ENCODE results near the gene FKBP1A.

Gene FKBP1A

DNA sequence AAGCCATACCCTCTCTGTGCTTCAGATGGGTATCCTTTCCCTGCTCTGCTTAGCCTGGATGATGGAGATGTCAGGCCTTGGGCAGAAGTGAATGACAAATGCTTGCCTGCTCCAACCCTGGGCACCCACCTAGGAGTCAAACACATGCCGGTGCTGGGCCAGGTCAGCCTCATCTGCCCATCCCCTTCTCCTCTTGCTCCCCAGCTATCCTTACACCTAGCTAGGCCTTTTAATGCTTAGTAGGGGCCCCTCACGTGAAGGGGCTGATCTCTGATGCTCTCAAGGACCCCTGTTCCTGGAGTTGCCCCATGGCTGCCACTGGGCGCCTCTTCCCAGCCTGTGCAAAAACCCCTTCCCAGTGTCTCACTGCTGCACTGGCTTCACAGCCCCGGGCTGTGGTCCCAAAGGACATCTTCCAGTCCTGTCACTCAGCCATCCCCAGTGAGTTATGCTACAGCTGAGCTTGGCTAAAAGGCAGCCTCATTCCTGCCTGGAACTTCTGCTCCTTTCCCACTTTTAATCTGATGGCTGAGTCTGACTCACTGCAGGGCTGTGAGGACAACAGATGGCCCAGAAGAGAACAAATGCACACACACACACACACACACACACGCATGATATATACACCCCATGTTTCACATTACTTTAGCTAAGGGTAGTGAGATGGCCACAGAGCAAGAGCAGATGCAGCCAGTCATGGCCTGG lies 51.1 kb downstream of the FKBP1A start:
- Histone ChIP-seq H3K9ac (ENCODE audit: low read length) (no peak overlapping the region), H3K4me3 (ENCODE audit: low read length) (no peak overlapping the region), H3K27ac (ENCODE audit: low read depth, low read length) (no peak overlapping the region), H3K4me1 (ENCODE audit: control insufficient read depth, insufficient read depth, low read length) (no peaks in the 10 kb centered on the region), H3K36me3 (ENCODE audit: control insufficient read depth, insufficient read depth, low read length) (no peaks in the 10 kb centered on the region), H3K27me3 (ENCODE audit: control insufficient read depth, insufficient read depth, low read length) (no peaks in the 10 kb centered on the region)

DNA sequence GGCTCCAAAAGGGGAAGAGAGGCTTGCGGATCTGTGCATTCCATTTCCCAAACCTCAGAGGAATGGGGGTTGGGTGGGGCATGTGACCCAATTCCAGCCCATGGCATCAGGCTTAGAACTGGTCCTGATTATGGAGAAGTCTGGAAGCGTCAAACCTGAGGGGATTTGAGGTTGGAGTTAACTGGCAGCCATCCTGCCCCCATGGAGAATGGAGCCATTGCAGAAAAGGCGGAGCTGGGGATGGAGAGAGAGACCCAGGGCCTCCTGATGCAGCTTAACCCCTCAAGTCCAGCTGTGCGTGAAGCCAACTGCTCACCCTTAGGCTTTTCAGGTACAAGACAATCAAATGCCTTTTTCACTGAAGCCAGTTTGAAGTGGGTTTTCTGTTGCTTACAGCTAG lies 54.1 kb downstream of the FKBP1A start:
- no peaks in the 10 kb centered on the region for H3K4me1 ChIP-seq (ENCODE audit: control insufficient read depth, insufficient read depth, low read length)
- H3K36me3 ChIP-seq (ENCODE audit: control insufficient read depth, insufficient read depth, low read length), result no peaks in the 10 kb centered on the region
- no peak overlapping the region for H3K4me3 ChIP-seq (ENCODE audit: low read length)
- H3K27me3 ChIP-seq (ENCODE audit: control insufficient read depth, insufficient read depth, low read length), result no peaks in the 10 kb centered on the region
- no peak overlapping the region for H3K9ac ChIP-seq (ENCODE audit: low read length)
- no peak overlapping the region for H3K27ac ChIP-seq (ENCODE audit: low read depth, low read length)

GRCh38 chr20:1338096-1338495 lies 54.8 kb downstream of the FKBP1A start:
- H3K4me1 ChIP-seq (ENCODE audit: control insufficient read depth, insufficient read depth, low read length), result no peaks in the 10 kb centered on the region
- H3K27ac ChIP-seq (ENCODE audit: low read depth, low read length), result no peak overlapping the region
- H3K27me3 ChIP-seq (ENCODE audit: control insufficient read depth, insufficient read depth, low read length), result no peaks in the 10 kb centered on the region
- no peaks in the 10 kb centered on the region for H3K36me3 ChIP-seq (ENCODE audit: control insufficient read depth, insufficient read depth, low read length)
- H3K4me3 ChIP-seq (ENCODE audit: low read length), result no peak overlapping the region
- no peak overlapping the region for H3K9ac ChIP-seq (ENCODE audit: low read length)

- no peak overlapping the region for H3K27ac ChIP-seq (ENCODE audit: low read depth, low read length)
- H3K27me3 ChIP-seq (ENCODE audit: control insufficient read depth, insufficient read depth, low read length), result no peaks in the 10 kb centered on the region
- H3K9ac ChIP-seq (ENCODE audit: low read length), result no peak overlapping the region
- H3K4me3 ChIP-seq (ENCODE audit: low read length), result no peak overlapping the region
- no peaks in the 10 kb centered on the region for H3K36me3 ChIP-seq (ENCODE audit: control insufficient read depth, insufficient read depth, low read length)
- H3K4me1 ChIP-seq (ENCODE audit: control insufficient read depth, insufficient read depth, low read length), result no peaks in the 10 kb centered on the region
Measured at GRCh38 chr20:1337441-1337840, 55.4 kb downstream of the FKBP1A start.

DNA sequence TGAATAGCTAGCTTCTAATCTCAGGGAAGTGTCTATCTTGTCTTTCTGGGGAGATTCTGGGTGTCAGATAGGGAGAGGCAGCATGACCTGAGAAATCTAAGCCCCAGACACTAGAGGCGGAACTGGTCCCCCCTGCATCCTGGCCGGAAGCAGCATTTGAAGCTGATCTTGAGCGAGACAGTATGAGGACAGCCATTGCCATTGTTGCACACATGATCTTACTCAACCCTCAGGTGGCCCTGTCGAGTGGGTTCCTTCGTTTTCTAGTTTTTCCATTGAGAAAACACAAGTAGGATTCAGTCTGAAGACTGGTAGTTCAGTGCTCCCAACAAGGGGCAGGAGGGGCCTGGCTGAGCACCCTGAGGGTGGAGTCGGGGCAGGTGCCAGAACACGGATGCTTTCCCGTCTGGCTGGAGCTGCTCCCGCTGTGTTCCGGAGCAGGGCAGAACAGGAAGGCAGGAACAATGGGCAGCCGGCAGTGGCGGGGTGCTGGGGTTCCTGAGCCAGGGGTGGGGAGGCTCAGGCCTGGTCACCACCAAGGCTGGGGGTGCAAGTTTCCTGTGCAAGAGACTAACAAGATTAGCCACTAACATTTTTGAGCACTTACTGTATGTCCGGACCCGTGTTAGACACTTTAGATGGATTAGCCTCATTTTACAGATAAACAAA lies 56.0 kb downstream of the FKBP1A start:
- H3K4me1 ChIP-seq (ENCODE audit: control insufficient read depth, insufficient read depth, low read length), result no peaks in the 10 kb centered on the region

GRCh38 chr20:1335961-1336698 lies 56.7 kb downstream of the FKBP1A start:
- H3K27ac ChIP-seq (ENCODE audit: low read depth, low read length), result no peak overlapping the region
- no peaks in the 10 kb centered on the region for H3K36me3 ChIP-seq (ENCODE audit: control insufficient read depth, insufficient read depth, low read length)
- no peak overlapping the region for H3K9ac ChIP-seq (ENCODE audit: low read length)
- no peaks in the 10 kb centered on the region for H3K4me1 ChIP-seq (ENCODE audit: control insufficient read depth, insufficient read depth, low read length)
- no peaks in the 10 kb centered on the region for H3K27me3 ChIP-seq (ENCODE audit: control insufficient read depth, insufficient read depth, low read length)
- H3K4me3 ChIP-seq (ENCODE audit: low read length), result no peak overlapping the region

More for the DNA sequence above, 56.0 kb downstream of the FKBP1A start:
- no peak overlapping the region for H3K9ac ChIP-seq (ENCODE audit: low read length)
- no peaks in the 10 kb centered on the region for H3K36me3 ChIP-seq (ENCODE audit: control insufficient read depth, insufficient read depth, low read length)
- H3K4me3 ChIP-seq (ENCODE audit: low read length), result no peak overlapping the region
- no peak overlapping the region for H3K27ac ChIP-seq (ENCODE audit: low read depth, low read length)
- H3K27me3 ChIP-seq (ENCODE audit: control insufficient read depth, insufficient read depth, low read length), result no peaks in the 10 kb centered on the region

DNA sequence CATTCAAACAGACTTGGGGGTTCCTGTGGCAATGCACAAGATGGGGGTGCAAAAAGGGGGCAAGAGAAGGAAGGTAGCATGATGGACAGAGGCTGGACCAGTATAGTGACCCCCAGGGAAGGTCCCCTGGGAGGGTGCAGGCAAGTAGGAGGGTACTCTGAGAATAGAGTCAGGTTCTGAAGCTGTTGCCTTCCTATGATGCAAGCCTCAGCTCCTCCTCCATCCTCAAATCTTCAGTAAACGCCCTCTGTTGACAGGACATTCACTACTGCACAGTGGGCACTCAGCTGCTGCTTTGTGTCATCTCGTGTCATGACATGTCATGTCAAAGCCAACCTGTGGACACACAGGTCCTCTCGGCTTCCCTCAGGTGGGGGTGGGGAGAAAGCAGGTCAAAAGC lies 58.1 kb downstream of the FKBP1A start:
- H3K9ac ChIP-seq (ENCODE audit: low read length), result no peak overlapping the region
- H3K4me3 ChIP-seq (ENCODE audit: low read length), result no peak overlapping the region
- no peak overlapping the region for H3K27ac ChIP-seq (ENCODE audit: low read depth, low read length)
- no peaks in the 10 kb centered on the region for H3K4me1 ChIP-seq (ENCODE audit: control insufficient read depth, insufficient read depth, low read length)
- H3K27me3 ChIP-seq (ENCODE audit: control insufficient read depth, insufficient read depth, low read length), result no peaks in the 10 kb centered on the region
- H3K36me3 ChIP-seq (ENCODE audit: control insufficient read depth, insufficient read depth, low read length), result no peaks in the 10 kb centered on the region

DNA sequence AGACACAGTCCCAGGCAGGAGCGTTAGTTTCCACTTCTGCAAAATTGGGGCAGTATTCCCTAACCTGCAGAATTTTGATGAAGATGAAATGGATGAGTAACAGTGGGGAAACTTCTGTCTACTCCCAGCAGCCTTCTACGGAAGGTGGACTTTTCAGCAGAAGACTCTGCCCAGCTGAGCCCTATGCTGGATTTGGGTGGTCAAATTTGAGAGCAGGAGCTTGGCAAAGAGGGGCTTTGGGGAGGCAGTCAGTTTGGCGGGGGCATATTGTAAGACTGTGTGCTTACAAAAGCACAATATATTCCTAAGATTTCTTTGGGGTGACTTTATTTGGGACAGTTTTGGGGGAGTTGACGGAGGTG lies 58.5 kb downstream of the FKBP1A start:
- Histone ChIP-seq H3K27ac (ENCODE audit: low read depth, low read length) (no peak overlapping the region), H3K36me3 (ENCODE audit: control insufficient read depth, insufficient read depth, low read length) (no peaks in the 10 kb centered on the region), H3K4me1 (ENCODE audit: control insufficient read depth, insufficient read depth, low read length) (no peaks in the 10 kb centered on the region), H3K9ac (ENCODE audit: low read length) (no peak overlapping the region), H3K27me3 (ENCODE audit: control insufficient read depth, insufficient read depth, low read length) (no peaks in the 10 kb centered on the region), H3K4me3 (ENCODE audit: low read length) (no peak overlapping the region)

GRCh38 chr20:1333462-1334369 lies 59.1 kb downstream of the FKBP1A start:
- H3K36me3 ChIP-seq (ENCODE audit: control insufficient read depth, insufficient read depth, low read length), result no peaks in the 10 kb centered on the region
- no peak overlapping the region for H3K9ac ChIP-seq (ENCODE audit: low read length)
- no peak overlapping the region for H3K27ac ChIP-seq (ENCODE audit: low read depth, low read length)
- H3K4me1 ChIP-seq (ENCODE audit: control insufficient read depth, insufficient read depth, low read length), result no peaks in the 10 kb centered on the region
- no peaks in the 10 kb centered on the region for H3K27me3 ChIP-seq (ENCODE audit: control insufficient read depth, insufficient read depth, low read length)
- no peak overlapping the region for H3K4me3 ChIP-seq (ENCODE audit: low read length)

DNA sequence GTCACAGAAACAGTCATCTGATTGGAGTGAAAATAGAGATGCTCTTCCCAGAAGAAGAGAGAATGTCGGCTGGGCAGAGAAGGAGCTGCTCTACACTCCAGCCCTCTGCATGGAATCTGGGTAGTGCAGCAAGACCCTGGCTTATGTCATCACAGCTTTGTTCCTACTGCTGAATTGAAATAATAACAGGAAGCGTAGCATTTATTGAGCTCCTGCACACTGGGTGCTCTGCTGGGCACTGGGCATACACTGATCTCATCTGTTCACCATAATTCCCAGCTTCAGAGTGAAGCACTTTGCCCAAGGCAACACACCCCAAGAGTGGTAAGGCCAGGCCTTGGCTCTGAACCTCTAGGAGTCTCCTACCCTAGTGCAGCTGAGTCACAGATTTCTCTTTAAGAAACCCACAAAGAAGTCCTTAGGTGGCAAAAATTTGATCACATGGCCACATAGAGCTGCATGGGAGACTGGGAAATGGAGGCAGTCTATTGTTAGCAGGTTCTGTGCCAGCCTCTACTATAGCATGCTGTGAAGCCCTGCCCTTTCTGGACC lies 60.0 kb downstream of the FKBP1A start:
- H3K27me3 ChIP-seq (ENCODE audit: control insufficient read depth, insufficient read depth, low read length), result no peaks in the 10 kb centered on the region
- H3K4me1 ChIP-seq (ENCODE audit: control insufficient read depth, insufficient read depth, low read length), result no peaks in the 10 kb centered on the region
- no peak overlapping the region for H3K4me3 ChIP-seq (ENCODE audit: low read length)
- H3K36me3 ChIP-seq (ENCODE audit: control insufficient read depth, insufficient read depth, low read length), result no peaks in the 10 kb centered on the region
- no peak overlapping the region for H3K27ac ChIP-seq (ENCODE audit: low read depth, low read length)
- no peak overlapping the region for H3K9ac ChIP-seq (ENCODE audit: low read length)

- Histone ChIP-seq H3K4me1 (ENCODE audit: control insufficient read depth, insufficient read depth, low read length) (peaks cover under 1% of the 10 kb centered on the region), H3K27ac (ENCODE audit: low read depth, low read length) (no peak overlapping the region), H3K4me3 (ENCODE audit: low read length) (no peak overlapping the region), H3K27me3 (ENCODE audit: control insufficient read depth, insufficient read depth, low read length) (no peaks in the 10 kb centered on the region), H3K36me3 (ENCODE audit: control insufficient read depth, insufficient read depth, low read length) (no peaks in the 10 kb centered on the region), H3K9ac (ENCODE audit: low read length) (no peak overlapping the region)
Measured at GRCh38 chr20:1331801-1332453, 60.9 kb downstream of the FKBP1A start.
